ENCODE results near the gene KCNS1. TPM values are rescaled to one million over a fixed set of nuclear protein-coding genes. Genes with fewer than 3 reads are reported as not detected.

Gene KCNS1
- total RNA-seq, 1 donor from 2014 or later, result 3.5 TPM

DNA sequence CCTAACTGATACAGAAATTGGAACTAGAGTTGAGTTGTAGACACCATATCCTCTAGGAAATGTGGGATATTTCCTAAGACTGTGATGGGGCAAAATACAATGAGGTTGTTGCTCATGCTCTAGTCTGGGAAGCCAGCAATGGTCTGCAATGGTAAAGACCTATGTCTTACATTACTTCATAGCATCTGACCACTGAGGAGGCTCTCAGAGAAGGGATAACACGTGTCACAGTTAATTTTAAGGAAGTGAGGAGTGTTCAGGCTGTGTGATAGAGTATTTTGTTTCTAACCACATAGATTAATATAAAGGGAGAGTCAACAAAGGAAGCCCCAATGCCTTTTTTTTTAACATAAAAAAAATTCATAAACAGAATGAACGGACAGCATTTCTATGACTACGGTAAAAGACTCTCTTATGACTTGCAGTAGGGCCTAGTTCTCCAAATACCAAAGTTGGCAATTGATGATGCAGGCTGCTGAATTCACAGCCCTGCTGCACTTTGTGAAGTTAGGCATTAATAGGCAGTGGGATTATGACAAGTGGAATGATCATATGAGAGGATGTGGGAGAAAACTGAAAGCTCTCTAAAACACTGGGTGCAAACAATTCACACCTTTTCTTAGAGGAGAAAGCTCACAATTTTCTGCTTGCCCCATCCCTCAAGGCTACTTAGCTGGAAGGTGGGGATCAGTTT is 13.7 kb downstream of the KCNS1 start:
- Histone ChIP-seq H3K36me3 (no peaks in the 10 kb centered on the region), H3K4me1 (peaks cover 8% of the 10 kb centered on the region), H3K27me3 (ENCODE audit: low read depth) (no peaks in the 10 kb centered on the region), H3K27ac (no peak overlapping the region), H3K4me3 (no peak overlapping the region), H3K9me3 (peaks cover 8% of the 10 kb centered on the region)
- ATAC-seq (peak; percentile 62 to 77), DNase-seq (no peak)
- TF ChIP-seq, protein P1, sequence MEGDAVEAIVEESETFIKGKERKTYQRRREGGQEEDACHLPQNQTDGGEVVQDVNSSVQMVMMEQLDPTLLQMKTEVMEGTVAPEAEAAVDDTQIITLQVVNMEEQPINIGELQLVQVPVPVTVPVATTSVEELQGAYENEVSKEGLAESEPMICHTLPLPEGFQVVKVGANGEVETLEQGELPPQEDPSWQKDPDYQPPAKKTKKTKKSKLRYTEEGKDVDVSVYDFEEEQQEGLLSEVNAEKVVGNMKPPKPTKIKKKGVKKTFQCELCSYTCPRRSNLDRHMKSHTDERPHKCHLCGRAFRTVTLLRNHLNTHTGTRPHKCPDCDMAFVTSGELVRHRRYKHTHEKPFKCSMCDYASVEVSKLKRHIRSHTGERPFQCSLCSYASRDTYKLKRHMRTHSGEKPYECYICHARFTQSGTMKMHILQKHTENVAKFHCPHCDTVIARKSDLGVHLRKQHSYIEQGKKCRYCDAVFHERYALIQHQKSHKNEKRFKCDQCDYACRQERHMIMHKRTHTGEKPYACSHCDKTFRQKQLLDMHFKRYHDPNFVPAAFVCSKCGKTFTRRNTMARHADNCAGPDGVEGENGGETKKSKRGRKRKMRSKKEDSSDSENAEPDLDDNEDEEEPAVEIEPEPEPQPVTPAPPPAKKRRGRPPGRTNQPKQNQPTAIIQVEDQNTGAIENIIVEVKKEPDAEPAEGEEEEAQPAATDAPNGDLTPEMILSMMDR (IDR thresholded peaks at IDR 0.05), result no peak
- intact Hi-C loops (cut with DNase I), result no loop called here

GRCh38 chr20:45085867-45086266 is 15.1 kb downstream of the KCNS1 start:
- no peak overlapping the region for H3K4me3 ChIP-seq
- TF ChIP-seq, protein P1 (IDR thresholded peaks at IDR 0.05), result no peak
- ATAC-seq (no peak), DNase-seq (no peak)
- peaks cover 11% of the 10 kb centered on the region for H3K36me3 ChIP-seq
- H3K4me1 ChIP-seq, result peaks cover 8% of the 10 kb centered on the region
- peaks cover 8% of the 10 kb centered on the region for H3K9me3 ChIP-seq
- no peaks in the 10 kb centered on the region for H3K27me3 ChIP-seq (ENCODE audit: low read depth)
- H3K27ac ChIP-seq, result no peak overlapping the region
- intact Hi-C loops (cut with DNase I), result no loop called here

- Histone ChIP-seq H3K27me3 (ENCODE audit: low read depth) (no peaks in the 10 kb centered on the region), H3K36me3 (peaks cover 17% of the 10 kb centered on the region), H3K27ac (no peak overlapping the region), H3K4me3 (no peak overlapping the region), H3K9me3 (peaks cover 8% of the 10 kb centered on the region), H3K4me1 (peaks cover 8% of the 10 kb centered on the region)
- ATAC-seq, result no peak
- TF ChIP-seq, protein P1 (IDR thresholded peaks at IDR 0.05), result no peak
- intact Hi-C loops (cut with DNase I), result no loop called here
- DNase-seq, result no peak
Measured at GRCh38 chr20:45085289-45085688, 15.6 kb downstream of the KCNS1 start.

- H3K36me3 ChIP-seq, result peaks cover 38% of the 10 kb centered on the region
- H3K27ac ChIP-seq, result no peak overlapping the region
- ATAC-seq, result no peak
- H3K27me3 ChIP-seq (ENCODE audit: low read depth), result no peaks in the 10 kb centered on the region
- peaks cover 8% of the 10 kb centered on the region for H3K9me3 ChIP-seq
- TF ChIP-seq, protein P1 (IDR thresholded peaks at IDR 0.05), result no peak
- DNase-seq, result no peak
- intact Hi-C loops (cut with DNase I), result no loop called here
- H3K4me1 ChIP-seq, result peaks cover 8% of the 10 kb centered on the region
- H3K4me3 ChIP-seq, result no peak overlapping the region
Measured at GRCh38 chr20:45083127-45083526, 17.8 kb downstream of the KCNS1 start.

GRCh38 chr20:45082468-45082867 is 18.5 kb downstream of the KCNS1 start:
- Histone ChIP-seq H3K9me3 (peaks cover 8% of the 10 kb centered on the region), H3K27ac (no peak overlapping the region), H3K36me3 (peaks cover 43% of the 10 kb centered on the region), H3K4me1 (peaks cover 3% of the 10 kb centered on the region), H3K4me3 (no peak overlapping the region), H3K27me3 (ENCODE audit: low read depth) (no peaks in the 10 kb centered on the region)
- DNase-seq (no peak), ATAC-seq (no peak)
- intact Hi-C loops (cut with DNase I), result no loop called here
- TF ChIP-seq, protein P1 (IDR thresholded peaks at IDR 0.05), result no peak
